Kidney capillary endothelial cell (primary cell): ENCODE data around the gene RNF151.
"Not testable (repeated sequence)": the region's sequence is repeated elsewhere in the genome, so short reads cannot be mapped to it uniquely, and the experiment has no call there.

ENCODE experiments used
- DNase-seq: peaks from one replicate; pipeline ENCODE4 v3.0.0-alpha.2; 2018; ENCODE audit warnings: low spot score

RNF151 gene

GRCh38 chr16:1966460-1966859, at the start of gene RNF151:
Gene RNF151, plus strand, starts transcription at chr16:1966856. Its CDS starts 26 bp downstream, at chr16:1966882.
- DNase-seq = no peak

GRCh38 chr16:1917056-1917664, 49.5 kb upstream of the RNF151 start:
- no peak for DNase-seq

DNA sequence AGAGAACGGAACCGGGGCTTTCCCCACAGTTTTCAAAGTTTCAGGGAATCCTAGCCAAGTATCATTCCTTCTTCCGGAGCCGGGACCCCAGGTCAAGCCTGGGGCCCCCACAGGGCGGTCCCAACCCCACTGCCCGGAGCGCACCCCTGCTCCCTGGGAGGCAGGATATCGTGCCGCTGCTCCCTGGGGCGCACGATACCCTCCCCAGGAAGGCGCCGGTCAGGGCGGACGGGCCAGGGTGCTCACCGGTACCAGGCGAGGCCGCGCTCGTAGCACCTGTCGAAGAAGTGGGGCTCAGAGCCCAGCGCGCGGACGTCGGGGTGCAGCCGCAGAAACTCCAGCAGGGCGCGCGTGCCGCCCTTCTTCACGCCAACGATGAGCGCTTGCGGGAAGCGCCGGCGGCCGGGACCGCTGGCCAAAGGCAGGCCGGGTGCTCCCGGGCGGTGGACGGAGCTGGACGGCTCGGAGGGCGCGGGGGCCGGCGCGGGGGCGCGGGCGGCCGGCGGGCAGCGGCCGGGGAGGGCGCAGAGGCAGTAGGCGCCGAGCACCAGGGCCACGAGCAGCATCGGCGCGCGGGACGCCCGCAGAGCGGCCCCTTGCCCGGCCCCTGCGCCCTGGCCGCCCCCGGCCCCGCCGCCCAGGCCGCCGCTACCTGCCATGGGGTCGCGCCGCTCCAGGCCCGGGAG, 48.8 kb upstream of the RNF151 start:
- DNase-seq = no peak

DNA sequence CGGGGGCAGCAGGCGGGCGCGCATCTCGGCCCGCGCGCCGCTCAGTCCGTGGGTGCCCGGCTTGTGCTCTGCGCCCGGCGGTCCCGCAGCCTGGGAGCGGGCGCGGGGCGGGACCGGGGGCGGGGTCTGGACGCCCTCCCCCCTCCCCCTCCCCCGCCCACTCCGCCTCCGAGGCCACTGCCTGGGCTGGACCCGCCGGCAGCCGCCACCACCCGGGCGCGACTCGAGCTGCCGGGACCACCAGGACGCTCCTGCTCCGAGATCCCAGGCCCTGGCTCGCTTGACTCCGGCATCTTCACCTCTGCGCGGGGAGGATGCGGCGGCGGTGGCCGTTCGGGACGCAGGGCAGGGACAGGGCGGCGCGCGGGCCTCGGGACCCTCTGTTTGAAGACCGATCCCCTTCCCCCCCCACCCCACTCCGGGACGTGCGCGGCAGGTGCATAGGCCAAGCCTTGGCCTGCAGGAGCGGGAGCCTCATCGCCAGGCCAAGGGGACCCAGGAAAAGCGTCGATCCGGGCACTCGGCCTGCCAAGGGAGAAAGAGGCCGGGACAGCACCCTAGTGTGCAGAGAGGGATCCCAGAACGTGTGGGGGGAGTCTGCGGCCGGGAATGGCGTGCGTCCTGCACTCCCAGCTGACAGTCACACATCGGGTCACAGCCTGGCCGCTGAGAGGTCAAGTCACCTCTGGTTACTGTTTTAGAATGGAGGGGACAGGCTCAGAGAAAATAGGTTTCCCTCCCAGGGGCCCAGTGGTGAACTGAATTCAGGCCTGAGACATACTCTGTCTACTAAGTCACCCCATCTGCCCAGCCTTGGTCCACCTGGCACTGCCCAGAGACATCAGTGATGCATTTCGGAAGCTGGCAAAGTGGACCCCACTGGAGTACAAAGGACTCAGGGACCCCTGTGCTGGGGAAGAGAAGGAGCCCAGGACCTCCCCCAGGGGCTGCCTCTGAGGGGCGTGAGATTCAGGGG, 48.0 kb upstream of the RNF151 start, which contains the start of gene HS3ST6:
Gene HS3ST6, minus strand, starts transcription at position 65 of the 976 bp plus-strand sequence. CDS start 92 bp downstream, outside the sequence.
- DNase-seq = no peak

- DNase-seq = no peak
These were observed 47.2 kb upstream of the RNF151 start for GRCh38 chr16:1919327-1919998.

DNA sequence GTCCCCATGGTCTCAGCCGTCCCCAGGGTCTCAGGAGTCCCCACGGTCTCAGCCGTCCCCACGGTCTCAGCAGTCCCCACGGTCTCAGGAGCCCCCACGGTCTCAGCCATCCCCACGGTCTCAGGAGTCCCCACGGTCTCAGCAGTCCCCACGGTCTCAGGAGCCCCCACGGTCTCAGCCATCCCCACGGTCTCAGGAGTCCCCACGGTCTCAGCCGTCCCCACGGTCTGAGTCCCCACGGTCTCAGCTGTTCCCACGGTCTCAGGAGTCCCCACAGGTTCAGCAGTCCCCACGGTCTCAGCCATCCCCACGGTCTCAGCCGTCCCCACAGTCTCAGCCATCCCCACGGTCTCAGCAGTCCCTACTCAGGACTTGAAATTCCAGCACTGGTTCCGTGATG, 46.5 kb upstream of the RNF151 start:
- DNase-seq = not testable (repeated sequence)

GRCh38 chr16:1920727-1921171, 45.9 kb upstream of the RNF151 start:
- no peak for DNase-seq

DNA sequence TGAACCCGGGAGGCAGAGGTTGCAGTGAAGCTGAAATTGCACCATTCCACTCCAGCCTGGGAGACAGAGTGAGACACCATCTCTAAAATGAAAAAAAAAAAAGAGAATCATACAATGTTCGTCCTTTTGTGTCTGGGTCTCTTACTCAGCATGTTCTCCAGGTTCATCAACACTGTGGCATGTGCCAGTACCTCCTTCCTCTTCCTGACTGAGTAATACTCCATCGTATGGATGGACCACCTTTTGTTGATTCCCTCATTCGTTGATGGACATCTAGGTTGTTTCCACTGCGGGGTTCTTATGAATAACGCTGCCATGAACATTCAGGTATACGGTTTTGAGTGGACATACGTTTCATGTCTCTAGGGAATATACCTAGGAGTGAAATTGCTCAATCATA, 44.3 kb upstream of the RNF151 start:
- DNase-seq = no peak

DNA sequence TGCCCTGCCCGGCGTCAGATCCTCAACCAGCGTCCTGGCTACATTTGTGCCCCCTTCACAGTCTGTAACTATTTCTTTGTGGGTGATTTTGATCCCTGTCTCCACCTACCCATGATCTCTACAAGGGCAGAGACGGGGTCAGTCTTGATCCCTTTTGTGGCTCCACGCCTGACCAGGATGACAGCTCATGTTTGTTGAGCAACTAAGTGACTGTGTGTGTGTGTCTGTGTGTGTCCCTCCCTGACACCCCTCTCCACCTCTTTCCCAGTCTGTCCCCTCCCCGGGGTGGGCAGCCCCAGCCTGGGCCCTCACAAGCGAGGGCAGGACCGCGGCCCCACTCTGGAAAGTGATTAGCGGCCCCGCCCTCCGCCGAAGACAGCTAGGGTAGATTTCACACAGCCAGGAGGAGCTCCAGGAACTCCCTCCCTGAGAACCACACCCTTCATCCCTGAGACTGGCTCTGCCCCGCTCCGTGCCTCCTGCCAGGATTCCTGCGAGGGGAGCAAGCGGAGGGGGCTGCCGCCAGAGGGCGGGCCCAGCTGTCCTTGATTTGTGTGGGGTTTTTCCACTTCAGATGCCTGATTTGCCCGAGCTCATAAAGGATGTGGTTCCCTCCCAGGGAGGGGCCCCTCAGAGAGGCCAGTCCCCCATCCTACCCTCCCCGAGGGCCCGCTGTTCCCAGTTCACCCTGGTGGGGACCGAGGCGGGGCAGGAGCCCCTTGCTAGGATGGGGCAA, 43.2 kb upstream of the RNF151 start:
- no peak for DNase-seq

DNA sequence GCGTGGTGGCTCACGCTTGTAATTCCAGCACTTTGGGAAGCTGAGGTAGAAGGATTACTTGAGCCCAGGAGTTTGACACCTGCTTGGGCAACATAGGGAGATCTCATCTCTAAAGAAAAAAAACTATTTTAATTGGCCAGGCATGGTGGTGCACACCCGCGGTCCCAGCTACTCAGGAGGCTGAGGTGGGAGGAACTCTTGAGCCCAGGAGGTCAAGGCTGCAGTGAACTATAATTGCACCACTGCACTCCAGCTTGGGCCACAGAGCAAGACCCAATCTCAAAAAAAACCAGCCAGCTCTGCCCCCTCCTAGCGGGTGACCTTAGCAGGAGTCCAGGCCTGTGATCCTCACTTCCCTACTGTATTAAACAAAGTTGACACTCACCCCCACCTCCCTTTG, 42.6 kb upstream of the RNF151 start:
- no peak for DNase-seq

DNA sequence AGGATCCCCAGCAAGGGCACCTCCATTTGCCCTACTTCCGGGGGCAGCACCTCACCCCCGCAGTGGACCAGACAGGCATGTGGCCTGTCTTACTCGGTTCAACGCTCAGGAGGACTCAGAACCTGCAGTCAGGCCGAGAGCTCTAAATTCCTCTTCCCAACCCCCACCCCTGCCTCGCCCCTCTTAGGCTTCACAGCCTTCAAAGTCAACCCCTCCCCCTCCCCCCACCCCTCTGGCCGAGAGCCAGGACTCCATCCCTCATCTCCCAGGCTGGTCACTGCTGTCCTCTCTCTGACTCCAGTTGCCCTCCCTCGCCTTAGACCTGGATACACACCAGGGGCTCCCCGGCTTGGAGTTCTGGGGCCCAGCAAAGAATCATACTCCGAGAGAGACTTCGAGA, 40.4 kb upstream of the RNF151 start:
- DNase-seq = no peak

GRCh38 chr16:1929105-1929504, 37.6 kb upstream of the RNF151 start:
- DNase-seq = no peak

- peak; percentile 89 for DNase-seq
These were observed 36.9 kb upstream of the RNF151 start for GRCh38 chr16:1929578-1930337.

GRCh38 chr16:1930338-1930720, 36.3 kb upstream of the RNF151 start:
- DNase-seq = no peak

GRCh38 chr16:1932050-1933028, 34.3 kb upstream of the RNF151 start:
- no peak for DNase-seq

- DNase-seq = no peak
These were observed 33.5 kb upstream of the RNF151 start for GRCh38 chr16:1933097-1933661.

GRCh38 chr16:1936945-1937479, 29.6 kb upstream of the RNF151 start:
- DNase-seq = no peak

DNA sequence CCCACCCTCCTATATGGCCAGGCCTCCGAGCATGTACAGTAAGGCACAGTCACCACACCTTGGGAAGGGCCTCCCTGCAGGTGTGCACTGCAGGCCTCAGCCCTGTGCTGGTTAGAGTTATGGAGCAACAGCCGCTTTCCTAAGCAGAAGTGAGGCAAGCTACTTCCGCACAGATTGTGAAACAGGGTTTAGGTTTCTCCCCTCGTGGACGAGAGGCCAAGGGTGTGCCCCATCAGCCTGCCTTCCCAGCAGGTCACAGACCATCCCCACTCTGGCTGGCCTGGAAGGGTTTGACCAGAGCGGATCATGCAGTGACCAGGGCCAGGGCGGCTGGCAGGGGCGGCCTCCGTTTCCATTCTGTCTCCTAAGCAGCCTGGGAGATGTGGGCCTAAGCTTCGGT, 28.3 kb upstream of the RNF151 start:
- no peak for DNase-seq

DNA sequence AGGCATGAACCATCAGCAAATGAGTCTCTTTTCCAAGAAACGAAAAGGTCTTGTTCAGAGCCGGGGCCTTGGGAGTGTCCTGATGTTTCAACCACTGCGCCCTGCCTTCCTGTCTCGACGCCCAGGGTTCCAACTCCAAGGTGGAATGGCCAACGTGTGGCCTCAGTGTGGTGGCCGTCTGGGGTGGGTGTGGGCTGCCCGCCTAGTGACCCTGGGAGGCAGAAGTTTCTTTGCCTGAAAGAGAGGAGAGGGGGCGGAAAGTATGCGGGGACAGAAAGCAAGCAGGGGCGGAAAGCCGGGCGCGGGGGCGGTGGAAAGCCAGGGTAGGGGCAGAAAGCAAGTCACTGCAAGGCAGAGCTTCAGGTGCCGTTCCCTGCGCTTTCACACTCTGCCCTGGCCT, 27.7 kb upstream of the RNF151 start:
- no peak for DNase-seq
